Prostate gland (tissue), 2 donors: ENCODE data around the gene FREM3. TPM values are rescaled to one million over a fixed set of nuclear protein-coding genes. Genes with fewer than 3 reads are reported as not detected.

ENCODE experiments used
- DNase-seq: peaks from one replicate; pipeline ENCODE4 v3.0.0-alpha.2; 2019; ENCODE audit warnings: low spot score
- H3K27ac ChIP-seq, 2 donors: fragments of 200-600 bp; sonication (generic); 2 replicates each; pipeline ENCODE4 v1.5.1; 2017 to 2019
- H3K27me3 ChIP-seq: fragments of 200-600 bp; sonication (generic); replicated peaks from 2 replicates; pipeline ENCODE4 v1.5.1; 2019; ENCODE audit not compliant: insufficient read depth
- H3K36me3 ChIP-seq, 2 donors: fragments of 200-600 bp; sonication (generic); 1 replicate in 1 of 2; 2 replicates in 1 of 2; pipeline versions ENCODE4 v1.5.1 to v1.8.1; 2017 to 2019
- H3K4me1 ChIP-seq: fragments of 200-600 bp; sonication (generic); replicated peaks from 2 replicates; pipeline ENCODE4 v1.5.1; 2019
- H3K4me3 ChIP-seq, 2 donors: fragments of 200-600 bp; sonication (generic); 2 replicates each; pipeline ENCODE4 v1.5.1; 2017 to 2019
- H3K9me3 ChIP-seq: fragments of 200-600 bp; sonication (generic); 2 replicates; pipeline ENCODE4 v1.5.1; 2017
- CTCF ChIP-seq, 4 experiments: fragments of 200-600 bp in 2 of 4; fragments of 450-650 bp in 2 of 4; sonication (generic) in 2 of 4; IDR thresholded peaks; 1 replicate in 3 of 4; 2 replicates in 1 of 4; pipeline ENCODE4 v1.5.1; 2016 to 2019; ENCODE audit warnings: antibody characterized with exemption in 4 of 4, mild to moderate bottlenecking in 2 of 4, moderate library complexity in 2 of 4
- POLR2A ChIP-seq: fragments of 450-650 bp; IDR thresholded peaks from one replicate; pipeline ENCODE4 v1.6.1; 2016; ENCODE audit warnings: antibody characterized with exemption, mild to moderate bottlenecking
- POLR2AphosphoS5 ChIP-seq: sonication (generic); formaldehyde crosslinking; IDR thresholded peaks from one replicate; pipeline ENCODE4 v1.6.1; 2017; ENCODE audit warnings: antibody characterized with exemption
- WGBS: methylation state at CpG from one replicate; pipeline ENCODE4 v1.1.5; 2018; 5-methylcytosine and 5-hydroxymethylcytosine counted together
- intact Hi-C: fragments of 100-400 bp; cut with DNase I; formaldehyde crosslinking; loops from one replicate; pipeline ENCODE4 v1.14.2; 2022
- total RNA-seq, 2 donors: library from RNA; depleted of rRNA; stranded (reverse); fragments of >200 nt; gene quantifications; one replicate each; pipeline ENCODE4 v1.1.0, GENCODE V29; 2016

The FREM3 gene
- total RNA-seq, 2 donors from 2014 or later: 0.06 TPM; not detected in 1

GRCh38 chr4:143643399-143643798, 57.1 kb downstream of the FREM3 start:
- DNase-seq: no peak
- Histone ChIP-seq H3K27me3 (no peaks in the 10 kb centered on the region), H3K36me3 (no peaks in the 10 kb centered on the region), H3K27ac (no peak overlapping the region), H3K4me1 (no peaks in the 10 kb centered on the region), H3K4me3 (no peak overlapping the region), H3K9me3 (no peaks in the 10 kb centered on the region)
- intact Hi-C loops: no loop called here
- TF ChIP-seq CTCF (IDR thresholded peaks at IDR 0.05) (no peak), POLR2AphosphoS5 (no peak), POLR2A (no peak)

- H3K4me3 ChIP-seq: no peak overlapping the region
- no peaks in the 10 kb centered on the region for H3K27me3 ChIP-seq
- H3K9me3 ChIP-seq: no peaks in the 10 kb centered on the region
- no peaks in the 10 kb centered on the region for H3K36me3 ChIP-seq
- no peak overlapping the region for H3K27ac ChIP-seq
- no peak for DNase-seq
- WGBS: 100% methylated on average over 1 of the region's 1 CpG
- no peaks in the 10 kb centered on the region for H3K4me1 ChIP-seq
- TF ChIP-seq POLR2A (no peak), CTCF (IDR thresholded peaks at IDR 0.05) (no peak), POLR2AphosphoS5 (no peak)
- intact Hi-C loops: no loop called here
These were observed 57.9 kb downstream of the FREM3 start for GRCh38 chr4:143642611-143643010.

- TF ChIP-seq POLR2AphosphoS5 (no peak), POLR2A (no peak), CTCF (IDR thresholded peaks at IDR 0.05) (no peak)
- Histone ChIP-seq H3K4me1 (no peaks in the 10 kb centered on the region), H3K27ac (no peak overlapping the region), H3K27me3 (no peaks in the 10 kb centered on the region), H3K9me3 (no peaks in the 10 kb centered on the region), H3K36me3 (no peaks in the 10 kb centered on the region), H3K4me3 (no peak overlapping the region)
- intact Hi-C loops: no loop called here
- DNase-seq: no peak
- WGBS: 7% methylated on average over 1 of the region's 1 CpG
These were observed 59.1 kb downstream of the FREM3 start for GRCh38 chr4:143641361-143641760.

GRCh38 chr4:143634763-143635162, 65.7 kb downstream of the FREM3 start:
- DNase-seq: no peak
- no peak overlapping the region for H3K27ac ChIP-seq
- no peaks in the 10 kb centered on the region for H3K9me3 ChIP-seq
- H3K27me3 ChIP-seq: no peaks in the 10 kb centered on the region
- TF ChIP-seq POLR2AphosphoS5: no peak
- no peak for TF ChIP-seq POLR2A
- TF ChIP-seq CTCF (IDR thresholded peaks at IDR 0.05): no peak
- H3K36me3 ChIP-seq: no peaks in the 10 kb centered on the region
- H3K4me1 ChIP-seq: no peaks in the 10 kb centered on the region
- intact Hi-C loops: no loop called here
- H3K4me3 ChIP-seq: no peak overlapping the region

DNA sequence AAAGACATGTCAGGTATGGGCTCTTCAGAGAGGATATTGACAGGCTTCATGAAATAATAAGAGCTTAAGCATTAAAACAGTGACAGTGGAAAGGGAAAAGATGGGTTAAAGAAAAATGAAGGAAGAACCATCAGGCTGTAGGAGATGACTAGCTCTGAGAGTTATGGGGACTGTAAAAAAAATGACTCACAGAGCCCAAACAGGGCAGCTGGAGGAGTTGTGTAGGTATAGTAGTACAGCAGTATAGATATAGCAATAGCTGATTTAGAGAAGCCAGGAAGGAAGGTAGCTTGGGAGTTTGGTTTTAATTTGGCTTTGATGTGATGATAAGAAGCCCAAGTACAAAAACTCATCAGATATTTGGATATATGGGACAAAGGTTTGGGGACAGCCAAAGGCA, 66.6 kb downstream of the FREM3 start:
- no peaks in the 10 kb centered on the region for H3K4me1 ChIP-seq
- no peak for DNase-seq

More for the DNA sequence above, 66.6 kb downstream of the FREM3 start:
- TF ChIP-seq CTCF (IDR thresholded peaks at IDR 0.05): no peak
- no peak for TF ChIP-seq POLR2AphosphoS5
- no peak for TF ChIP-seq POLR2A
- Histone ChIP-seq H3K27me3 (no peaks in the 10 kb centered on the region), H3K9me3 (no peaks in the 10 kb centered on the region), H3K36me3 (no peaks in the 10 kb centered on the region), H3K4me3 (no peak overlapping the region), H3K27ac (no peak overlapping the region)
- intact Hi-C loops: no loop called here
